CD4-positive, CD25-positive, alpha-beta regulatory T cell (primary cell): ENCODE results near the gene SLC27A6. TPM values are rescaled to one million over a fixed set of nuclear protein-coding genes. Genes with fewer than 3 reads are reported as not detected.
"Not testable (repeated sequence)": the region's sequence is repeated elsewhere in the genome, so short reads cannot be mapped to it uniquely, and the experiment has no call there.

Experiments
- ATAC-seq, 2 donors: fragments of 150-1000 bp; cut with Tn5 transposase; one replicate each; pipeline ENCODE4 v1.10.0; 2021; ENCODE audit warnings: low read depth in 2 of 2, moderate number of reproducible peaks in 2 of 2, moderate library complexity in 1 of 2
- DNase-seq, 3 donors: peaks; one replicate each; pipeline versions ENCODE4 v3.0.0 to v3.0.0-alpha.2; 2012 to 2022; ENCODE audit warnings: mixed read lengths in 1 of 3
- H3K27ac ChIP-seq: one replicate; pipeline ENCODE4 v1.7.0; 2013; ENCODE audit warnings: mild to moderate bottlenecking, low read length; ENCODE audit not compliant: insufficient read depth, poor library complexity, severe bottlenecking
- H3K27me3 ChIP-seq: one replicate; pipeline ENCODE4 v1.7.0; 2013; ENCODE audit warnings: low read length; ENCODE audit not compliant: control insufficient read depth, insufficient read depth
- H3K36me3 ChIP-seq: one replicate; pipeline ENCODE4 v1.7.0; 2013; ENCODE audit warnings: mild to moderate bottlenecking, low read length, moderate library complexity; ENCODE audit not compliant: control insufficient read depth, insufficient read depth
- H3K4me1 ChIP-seq: 2 replicates; pipeline ENCODE4 v1.7.0; 2013; ENCODE audit warnings: mild to moderate bottlenecking, low read length; ENCODE audit not compliant: insufficient read depth, control insufficient read depth, poor library complexity, severe bottlenecking
- H3K4me3 ChIP-seq: one replicate; pipeline ENCODE4 v1.7.0; 2013; ENCODE audit warnings: low read depth, mild to moderate bottlenecking, low read length, moderate library complexity
- H3K9me3 ChIP-seq, 2 experiments: 1 replicate in 1 of 2; 2 replicates in 1 of 2; pipeline ENCODE4 v1.7.0; 2013; ENCODE audit warnings: low read length in 2 of 2, mild to moderate bottlenecking in 1 of 2, moderate library complexity in 1 of 2; ENCODE audit not compliant: control insufficient read depth in 2 of 2
- H3K27ac Mint-ChIP-seq, 3 donors: one replicate each; pipeline ENCODE4 v1.8.0; 2020 to 2022; ENCODE audit warnings: mild to moderate bottlenecking in 3 of 3, mixed read lengths in 3 of 3, moderate library complexity in 2 of 3
- H3K27me3 Mint-ChIP-seq: one replicate; pipeline ENCODE4 v1.8.0; 2022; ENCODE audit warnings: mild to moderate bottlenecking, mixed read lengths
- H3K36me3 Mint-ChIP-seq: one replicate; pipeline ENCODE4 v1.8.0; 2020; ENCODE audit warnings: mixed read lengths
- H3K4me1 Mint-ChIP-seq, 4 donors: one replicate each; pipeline ENCODE4 v1.8.0; 2020 to 2022; ENCODE audit warnings: mixed read lengths in 4 of 4, mild to moderate bottlenecking in 1 of 4
- H3K4me3 Mint-ChIP-seq, 4 donors: one replicate each; pipeline ENCODE4 v1.8.0; 2020 to 2022; ENCODE audit warnings: mild to moderate bottlenecking in 4 of 4, mixed read lengths in 4 of 4, moderate library complexity in 3 of 4
- H3K9me3 Mint-ChIP-seq, 7 donors: one replicate each; pipeline ENCODE4 v1.8.0; 2020 to 2022; ENCODE audit warnings: mixed read lengths in 7 of 7, mild to moderate bottlenecking in 3 of 7, moderate library complexity in 2 of 7
- polyA plus RNA-seq, 4 donors: library from polyadenylated mRNA; unstranded; fragments of 300-500 nt; fragmentation: Illumina TruSeq; gene quantifications; one replicate each; pipeline ENCODE4 v1.2.3, GENCODE V29; 2021
- total RNA-seq: library from RNA; stranded (reverse); gene quantifications from one replicate; pipeline ENCODE4 v1.2.3, GENCODE V29; 2022

Gene SLC27A6
- total RNA-seq (not detected), polyA plus RNA-seq (not detected)

GRCh38 chr5:128965011-128965637 lies at the start of gene SLC27A6:
Gene SLC27A6 (plus strand): TSS chr5:128965488. CDS start chr5:128966138, 650 bp downstream.
- ATAC-seq, result no peak
- Mint-ChIP-seq H3K4me1 (no peaks in the 10 kb centered on the region), H3K27ac (no peak within 1 kb of the TSS), H3K36me3 (no peaks in the 10 kb centered on the region), H3K27me3 (peaks cover 12% of the 10 kb centered on the region), H3K9me3 (peaks cover 0 to 13% (median 8%) of the 10 kb centered on the region in 7 donors), H3K4me3 (no peak within 1 kb of the TSS)
- Histone ChIP-seq H3K4me1 (no peaks in the 10 kb centered on the region), H3K27ac (no peak within 1 kb of the TSS), H3K27me3 (no peaks in the 10 kb centered on the region), H3K9me3 (no peaks in the 10 kb centered on the region), H3K4me3 (no peak within 1 kb of the TSS), H3K36me3 (no peaks in the 10 kb centered on the region)
- DNase-seq, result no peak

- no peaks in the 10 kb centered on the region for H3K27me3 Mint-ChIP-seq
- no peaks in the 10 kb centered on the region for H3K4me1 Mint-ChIP-seq
- no peaks in the 10 kb centered on the region for H3K36me3 ChIP-seq
- H3K9me3 Mint-ChIP-seq, result peaks cover 0 to 4% (median 0%) of the 10 kb centered on the region in 7 donors
- DNase-seq (no peak), ATAC-seq (no peak)
- H3K4me3 Mint-ChIP-seq, result no peak overlapping the region
- H3K9me3 ChIP-seq, result no peaks in the 10 kb centered on the region
- no peak overlapping the region for H3K4me3 ChIP-seq
- H3K27me3 ChIP-seq, result no peaks in the 10 kb centered on the region
- no peaks in the 10 kb centered on the region for H3K4me1 ChIP-seq
- H3K27ac ChIP-seq, result no peak overlapping the region
- H3K27ac Mint-ChIP-seq, result no peak overlapping the region
- no peaks in the 10 kb centered on the region for H3K36me3 Mint-ChIP-seq
These were observed 45.7 kb upstream of the SLC27A6 start for GRCh38 chr5:128919542-128919941.

GRCh38 chr5:128920345-128921215 lies 44.7 kb upstream of the SLC27A6 start:
- ATAC-seq, result no peak
- Mint-ChIP-seq H3K27me3 (peaks cover 3% of the 10 kb centered on the region), H3K27ac (no peak overlapping the region), H3K9me3 (peaks cover 0 to 4% (median 0%) of the 10 kb centered on the region in 7 donors), H3K4me1 (no peaks in the 10 kb centered on the region), H3K36me3 (no peaks in the 10 kb centered on the region), H3K4me3 (no peak overlapping the region)
- no peaks in the 10 kb centered on the region for H3K4me1 ChIP-seq
- no peaks in the 10 kb centered on the region for H3K27me3 ChIP-seq
- H3K36me3 ChIP-seq, result no peaks in the 10 kb centered on the region
- DNase-seq, result no peak
- no peak overlapping the region for H3K27ac ChIP-seq
- no peak overlapping the region for H3K4me3 ChIP-seq
- no peaks in the 10 kb centered on the region for H3K9me3 ChIP-seq

- Histone ChIP-seq H3K9me3 (no peaks in the 10 kb centered on the region), H3K4me1 (no peaks in the 10 kb centered on the region), H3K27me3 (no peaks in the 10 kb centered on the region), H3K4me3 (no peak overlapping the region), H3K36me3 (no peaks in the 10 kb centered on the region), H3K27ac (no peak overlapping the region)
- DNase-seq, result no peak
- ATAC-seq, result no peak
- Mint-ChIP-seq H3K9me3 (peaks cover 0 to 4% (median 0%) of the 10 kb centered on the region in 7 donors), H3K4me1 (no peaks in the 10 kb centered on the region), H3K27me3 (peaks cover 4% of the 10 kb centered on the region), H3K27ac (no peak overlapping the region), H3K36me3 (no peaks in the 10 kb centered on the region), H3K4me3 (no peak overlapping the region)
These were observed 41.0 kb upstream of the SLC27A6 start for GRCh38 chr5:128924299-128924698.

DNA sequence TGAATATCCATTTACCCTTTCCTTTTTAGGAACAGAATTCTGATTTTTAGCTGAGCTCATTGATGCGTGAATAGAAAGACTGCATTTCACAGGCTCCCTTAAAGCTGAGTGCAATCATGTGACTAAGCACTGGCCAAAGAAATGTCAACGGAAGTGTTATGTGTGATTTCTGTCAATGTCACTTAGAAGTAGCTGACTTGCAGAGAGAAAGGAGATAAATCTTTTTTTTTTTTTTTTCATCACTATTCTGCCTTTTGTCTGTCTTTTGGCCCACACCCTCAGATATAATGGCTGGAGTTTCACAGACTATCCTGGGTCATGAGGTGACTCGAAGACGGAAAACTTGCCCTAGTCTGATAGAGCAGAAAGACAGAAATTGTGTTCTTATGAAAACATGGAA lies 39.3 kb upstream of the SLC27A6 start:
- Histone ChIP-seq H3K4me1 (no peaks in the 10 kb centered on the region), H3K36me3 (no peaks in the 10 kb centered on the region), H3K4me3 (no peak overlapping the region), H3K9me3 (no peaks in the 10 kb centered on the region), H3K27me3 (no peaks in the 10 kb centered on the region), H3K27ac (no peak overlapping the region)
- DNase-seq, result no peak
- peaks cover 0 to 2% (median 0%) of the 10 kb centered on the region in 7 donors for H3K9me3 Mint-ChIP-seq
- H3K4me1 Mint-ChIP-seq, result no peaks in the 10 kb centered on the region
- no peaks in the 10 kb centered on the region for H3K36me3 Mint-ChIP-seq
- no peak overlapping the region for H3K27ac Mint-ChIP-seq
- peaks cover 4% of the 10 kb centered on the region for H3K27me3 Mint-ChIP-seq
- no peak for ATAC-seq
- H3K4me3 Mint-ChIP-seq, result no peak overlapping the region

DNA sequence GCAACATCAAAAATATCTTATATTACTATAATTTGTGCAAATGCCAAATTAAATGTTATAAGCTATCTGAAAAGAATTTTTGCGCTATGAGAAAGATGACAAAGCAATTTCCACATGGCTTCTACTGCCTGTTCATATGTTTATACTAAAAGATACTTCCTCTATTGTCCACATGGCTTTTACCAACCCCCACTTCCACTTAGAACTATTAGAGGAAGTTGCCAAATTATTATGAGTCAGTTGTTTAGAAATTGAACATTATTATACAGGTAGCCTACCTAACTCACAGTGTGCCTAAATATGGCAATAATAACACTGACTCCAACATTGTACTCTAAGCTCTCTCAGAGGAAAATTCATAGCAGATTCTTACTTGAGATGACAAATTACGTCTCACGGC lies 37.6 kb upstream of the SLC27A6 start:
- no peaks in the 10 kb centered on the region for H3K36me3 Mint-ChIP-seq
- H3K4me1 ChIP-seq, result no peaks in the 10 kb centered on the region
- H3K4me3 Mint-ChIP-seq, result no peak overlapping the region
- H3K4me1 Mint-ChIP-seq, result no peaks in the 10 kb centered on the region
- no peak overlapping the region for H3K27ac ChIP-seq
- H3K4me3 ChIP-seq, result no peak overlapping the region
- no peak overlapping the region for H3K27ac Mint-ChIP-seq
- ATAC-seq (no peak), DNase-seq (no peak)
- H3K27me3 Mint-ChIP-seq, result peaks cover 4% of the 10 kb centered on the region
- H3K27me3 ChIP-seq, result no peaks in the 10 kb centered on the region
- H3K9me3 ChIP-seq, result no peaks in the 10 kb centered on the region
- no peaks in the 10 kb centered on the region for H3K36me3 ChIP-seq
- peaks cover 0 to 2% (median 0%) of the 10 kb centered on the region in 7 donors for H3K9me3 Mint-ChIP-seq

DNA sequence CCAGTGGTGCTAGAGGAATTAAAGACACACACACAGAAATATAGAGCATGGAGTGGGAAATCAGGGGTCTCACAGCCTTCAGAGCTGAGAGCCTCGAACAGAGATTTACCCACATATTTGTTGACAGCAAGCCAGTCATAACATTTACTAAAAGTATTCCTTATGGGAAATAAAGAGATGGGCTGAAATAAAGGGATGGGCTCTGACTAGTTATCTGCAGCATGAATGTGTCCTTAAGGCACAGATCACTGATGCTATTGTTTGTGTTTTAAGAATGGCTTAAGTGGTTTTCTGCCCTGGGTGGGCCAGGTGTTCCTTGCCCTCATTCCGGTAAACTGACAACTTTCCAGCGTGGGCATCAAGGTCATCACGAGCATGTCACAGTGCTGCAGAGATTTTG lies 33.1 kb upstream of the SLC27A6 start:
- ATAC-seq, H3K9me3 ChIP-seq, H3K27ac Mint-ChIP-seq, H3K27me3 Mint-ChIP-seq, H3K27me3 ChIP-seq, H3K36me3 ChIP-seq, H3K27ac ChIP-seq, H3K36me3 Mint-ChIP-seq, H3K4me3 Mint-ChIP-seq, H3K4me1 Mint-ChIP-seq, H3K9me3 Mint-ChIP-seq, H3K4me1 ChIP-seq, H3K4me3 ChIP-seq, DNase-seq: not testable (repeated sequence)
